Stimulated activated CD4-positive, alpha-beta T cell treated with anti-CD3 and anti-CD28 coated beads, TNF-alpha, amount 100 ng/mL, for 24 hours (primary cell): Measurements from ENCODE around the gene ZEB1.

ENCODE experiments used
- DNase-seq, 3 experiments: peaks; one replicate each; pipeline ENCODE4 v3.0.0-alpha.2; 2020; ENCODE audit warnings: low read depth in 3 of 3

ZEB1 gene

DNA sequence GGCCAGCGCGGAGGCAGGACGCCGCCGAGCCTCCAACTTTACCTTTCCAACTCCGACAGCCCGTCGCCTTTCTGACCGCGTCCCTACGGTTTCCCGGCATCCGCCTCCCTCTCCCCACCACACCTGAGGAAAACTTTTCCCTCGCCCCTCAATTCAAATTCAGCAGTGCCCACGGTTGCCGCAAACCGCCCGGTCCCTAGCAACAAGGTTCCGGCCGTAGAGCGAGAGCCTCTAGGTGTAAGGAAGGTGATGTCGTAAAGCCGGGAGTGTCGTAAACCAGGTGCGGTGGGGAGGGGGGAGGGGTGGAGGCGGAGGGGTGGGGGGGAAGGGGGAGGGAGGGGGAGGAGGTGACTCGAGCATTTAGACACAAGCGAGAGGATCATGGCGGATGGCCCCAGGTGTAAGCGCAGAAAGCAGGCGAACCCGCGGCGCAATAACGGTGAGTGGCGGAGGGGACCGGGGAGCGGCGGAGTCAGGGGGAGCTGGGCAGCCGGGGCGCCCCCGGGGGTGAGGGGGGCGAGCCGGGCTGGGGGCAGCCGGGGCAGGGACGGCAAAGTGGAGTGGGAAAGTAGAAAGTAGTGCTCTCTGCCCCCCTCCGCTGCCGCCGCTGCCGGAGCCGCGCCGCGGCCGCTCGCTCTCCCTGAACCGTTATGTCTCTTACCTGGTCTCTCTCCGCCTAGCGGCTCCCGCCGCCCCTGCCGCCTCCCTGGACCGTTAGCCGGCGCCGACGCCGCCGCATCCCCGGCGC lies at the start of gene ZEB1:
Gene ZEB1, plus strand, starts transcription at position 363 of the 748 bp plus-strand sequence. Its CDS starts 19 bp downstream, at position 382.
- DNase-seq = peak; percentile 80 to 87 (median 84)

DNA sequence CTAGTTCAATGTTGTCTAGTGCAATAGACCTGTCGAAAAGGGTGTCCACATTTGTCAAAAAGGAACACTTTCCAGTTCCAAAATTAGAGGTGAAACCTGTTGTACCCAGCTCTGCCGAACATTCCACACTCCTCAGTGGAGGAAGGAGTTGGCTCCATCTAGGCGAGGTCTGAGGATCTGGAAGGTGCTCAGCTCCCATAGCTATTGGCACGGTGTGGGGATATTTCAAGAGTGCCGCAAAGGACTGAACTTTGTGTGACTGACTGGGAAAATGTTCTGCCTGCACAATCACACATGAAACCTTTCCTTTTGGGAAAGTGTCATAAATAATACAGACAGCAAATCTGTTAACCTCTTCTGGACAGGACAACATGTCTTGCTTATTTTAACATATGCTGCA lies 48.1 kb upstream of the ZEB1 start:
- DNase-seq = no peak

DNA sequence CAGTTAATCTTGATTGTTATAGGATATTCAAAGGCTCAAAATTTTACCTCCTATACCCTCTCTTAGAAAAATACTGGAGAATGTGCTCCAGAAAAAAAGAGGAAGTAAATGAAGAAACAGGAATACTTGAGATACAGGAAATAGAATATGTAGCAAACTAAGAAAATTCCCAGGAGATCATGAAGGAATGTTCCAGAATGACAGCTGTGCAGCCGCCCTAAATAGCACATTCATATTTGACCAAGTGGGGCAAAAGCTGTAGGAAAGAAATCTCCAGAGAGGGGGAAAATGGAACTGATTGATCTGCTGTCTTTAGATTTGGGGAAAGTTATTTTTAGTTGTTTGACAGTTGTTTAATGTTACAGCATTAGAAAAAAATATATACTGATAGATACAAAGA lies 46.2 kb upstream of the ZEB1 start:
- DNase-seq = no peak

DNA sequence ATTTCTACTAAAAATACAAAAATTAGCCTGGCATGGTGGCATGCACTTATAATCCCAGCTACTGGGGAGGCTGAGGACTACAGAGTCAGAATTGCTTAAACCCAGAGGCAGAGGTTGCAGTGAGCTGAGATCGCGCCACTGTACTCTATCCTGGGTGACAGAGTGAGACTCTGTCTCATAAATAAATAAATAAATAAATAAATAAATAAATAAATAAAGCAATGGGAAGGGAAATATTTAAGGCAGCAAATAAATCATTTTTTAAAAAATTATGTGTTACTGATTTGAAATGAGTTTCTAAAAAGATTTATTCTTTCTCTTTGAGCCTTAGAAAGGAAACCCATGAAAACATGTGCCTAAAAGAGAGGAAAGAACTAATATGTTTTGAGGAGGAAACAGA lies 45.2 kb upstream of the ZEB1 start:
- no peak for DNase-seq

DNA sequence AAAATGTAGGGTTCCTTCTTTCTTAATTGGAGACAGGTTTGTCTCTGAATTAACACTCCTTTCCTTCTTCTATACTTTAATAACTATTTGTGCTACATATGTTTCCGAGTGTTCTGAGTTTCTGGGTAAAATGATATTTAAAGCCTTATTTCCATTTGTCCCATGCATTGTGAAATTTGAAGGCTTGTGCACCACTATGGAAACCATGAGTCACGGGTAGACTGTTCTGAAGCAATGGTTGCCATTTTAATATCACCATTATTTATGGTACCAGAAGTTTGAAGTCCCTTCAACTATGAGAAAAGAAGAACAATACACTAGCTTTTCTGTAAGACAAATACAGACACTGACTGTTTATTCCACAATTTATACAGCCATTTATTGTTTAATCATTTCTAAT lies 44.7 kb upstream of the ZEB1 start:
- DNase-seq = no peak

DNA sequence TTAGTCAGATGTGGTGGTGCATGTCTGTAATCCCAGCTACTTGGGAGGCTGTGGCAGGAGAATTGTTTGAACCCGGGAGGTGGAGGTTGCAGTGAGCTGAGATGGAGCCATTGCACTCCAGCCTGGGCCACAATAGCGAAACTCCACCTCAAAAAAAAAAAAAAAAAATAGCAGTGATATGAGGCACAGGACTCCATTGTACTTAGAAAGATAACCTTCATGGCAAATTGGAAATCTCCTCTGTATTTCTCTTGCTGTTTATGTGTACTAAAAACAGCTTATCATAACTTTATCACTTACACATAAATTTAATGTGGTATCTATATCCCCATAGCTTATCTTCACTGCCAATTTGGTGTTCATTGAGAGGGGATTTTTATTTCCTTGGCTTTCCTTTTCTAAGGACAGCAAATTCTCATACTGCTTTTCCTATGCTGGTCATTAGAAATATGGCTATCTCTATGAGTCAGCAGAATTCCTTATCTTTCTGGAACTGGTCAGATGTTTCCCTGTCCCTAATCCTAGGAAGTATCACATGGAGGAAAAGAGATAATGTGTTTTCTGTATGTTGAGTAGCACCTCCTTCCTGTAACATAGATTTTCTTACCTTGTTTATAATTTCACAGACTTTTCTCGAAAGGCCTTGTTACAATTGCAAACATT lies 40.6 kb upstream of the ZEB1 start:
- DNase-seq = no peak

- DNase-seq = no peak
These were observed 38.0 kb upstream of the ZEB1 start for GRCh38 chr10:31280972-31281371.

DNA sequence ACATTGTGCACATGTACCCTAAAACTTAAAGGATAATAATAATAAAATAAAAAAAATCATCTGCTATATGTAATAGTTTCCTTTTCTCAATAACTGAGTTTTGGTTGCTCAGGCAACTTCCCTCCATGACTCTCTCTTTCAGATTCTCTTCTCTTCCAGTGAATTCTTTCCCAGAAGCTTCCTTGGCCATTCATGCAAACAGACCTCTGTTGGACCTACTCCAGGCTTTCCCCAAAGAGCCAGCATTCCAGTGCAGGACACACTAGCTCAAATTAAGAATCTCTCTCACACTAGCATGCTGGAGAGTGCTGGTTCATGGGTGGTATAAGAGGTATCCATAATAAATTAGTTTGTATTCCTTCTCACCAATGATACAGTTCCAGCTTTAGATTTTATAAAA lies 31.0 kb upstream of the ZEB1 start:
- DNase-seq = no peak

DNA sequence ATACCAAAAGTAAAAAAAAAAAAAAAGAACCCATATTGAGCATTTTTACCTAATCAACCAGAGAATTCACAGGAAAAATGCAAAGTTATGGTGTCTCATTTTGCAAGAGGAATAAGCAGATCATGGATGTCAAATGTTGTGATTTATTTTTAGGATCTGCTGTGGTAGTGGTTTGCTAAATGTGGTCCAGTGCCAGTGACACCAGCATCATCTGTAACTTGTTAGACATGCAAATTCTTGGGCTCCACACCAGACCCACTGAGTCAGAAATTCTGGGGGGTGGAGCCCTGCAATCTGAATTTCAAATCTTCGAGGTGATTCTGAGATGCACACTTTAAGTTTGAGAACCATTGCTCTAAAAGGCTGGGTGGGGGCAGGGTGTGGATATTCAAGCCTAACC lies 30.1 kb upstream of the ZEB1 start:
- DNase-seq = no peak

DNA sequence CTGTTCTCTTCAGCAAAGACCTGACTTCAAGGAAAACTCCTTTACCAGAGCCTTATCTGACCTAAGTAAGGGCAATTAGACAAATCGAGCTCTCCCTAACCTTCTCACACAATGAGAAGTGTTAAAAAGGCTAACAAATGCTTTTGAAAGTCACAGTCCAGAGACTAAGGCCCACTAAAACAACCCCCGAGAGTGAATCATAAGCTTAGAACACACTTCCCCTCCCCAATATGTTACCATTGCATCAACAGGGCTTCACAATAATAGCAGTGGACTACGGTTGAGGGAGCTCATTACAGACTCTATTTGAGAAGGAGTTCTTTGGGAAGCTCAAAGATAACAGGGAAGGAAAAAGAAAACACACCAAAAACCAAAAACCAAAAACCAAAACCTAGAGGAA lies 28.6 kb upstream of the ZEB1 start:
- DNase-seq = no peak

GRCh38 chr10:31291123-31291522 lies 27.9 kb upstream of the ZEB1 start:
- no peak for DNase-seq

- no peak for DNase-seq
These were observed 24.5 kb upstream of the ZEB1 start for GRCh38 chr10:31294558-31294957.

GRCh38 chr10:31296754-31297153 lies 22.3 kb upstream of the ZEB1 start:
- DNase-seq = no peak

DNA sequence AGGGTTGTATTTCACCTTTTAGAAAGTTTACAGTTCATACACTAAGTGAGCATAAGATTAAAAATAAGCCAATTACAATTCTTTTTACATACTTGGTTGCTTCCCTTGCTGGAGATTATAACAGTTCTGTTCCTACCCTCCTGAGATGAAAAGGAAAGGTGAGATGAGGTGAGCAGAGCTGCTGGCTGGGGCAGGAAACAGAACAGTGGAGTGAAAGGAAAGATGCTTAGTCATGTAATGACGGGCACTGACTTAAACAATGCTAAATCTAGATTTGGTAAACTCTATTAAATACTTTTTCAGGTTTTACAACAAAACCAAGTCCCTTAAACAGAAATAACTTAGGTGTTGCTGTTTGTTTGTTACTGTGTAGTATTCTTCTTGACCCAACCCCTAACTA lies 19.9 kb upstream of the ZEB1 start:
- no peak for DNase-seq

GRCh38 chr10:31303212-31303611 lies 15.8 kb upstream of the ZEB1 start:
- no peak for DNase-seq

- DNase-seq = no peak
These were observed 14.6 kb upstream of the ZEB1 start for GRCh38 chr10:31304291-31304970.

GRCh38 chr10:31313396-31313795 lies 5.6 kb upstream of the ZEB1 start:
- no peak for DNase-seq

GRCh38 chr10:31314256-31315150 lies 4.5 kb upstream of the ZEB1 start:
- DNase-seq = no peak

- DNase-seq = no peak
These were observed 3.6 kb upstream of the ZEB1 start for GRCh38 chr10:31315453-31315852.

DNA sequence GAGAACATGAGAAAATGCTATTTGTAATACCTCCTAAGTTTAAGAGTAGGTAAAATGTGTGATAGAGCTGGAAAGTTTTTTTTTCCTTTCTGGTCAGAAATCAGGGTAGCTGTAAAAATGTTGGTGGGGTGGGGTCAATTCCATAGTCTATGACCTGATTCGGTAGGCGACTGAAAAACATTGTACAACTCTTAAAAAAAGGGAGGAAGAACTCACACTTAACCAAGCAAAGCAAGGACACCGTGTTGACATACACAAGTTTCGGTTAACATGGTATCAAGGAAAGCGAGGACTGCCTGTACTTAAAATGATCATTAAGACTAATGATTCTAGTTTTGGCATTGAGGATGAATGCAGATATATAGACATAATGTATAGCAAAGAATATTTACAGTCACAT lies 1.8 kb upstream of the ZEB1 start:
- no peak for DNase-seq

- peak in 2 of 3 experiments; percentile 55 to 80 for DNase-seq
These were observed 1.2 kb upstream of the ZEB1 start for GRCh38 chr10:31317652-31318381.
